Prostate gland (tissue), 2 donors: ENCODE measurements around the gene PPP1R7.

Experiments used
- CTCF ChIP-seq, 4 experiments: fragments of 200-600 bp in 2 of 4; fragments of 450-650 bp in 2 of 4; sonication (generic) in 2 of 4; IDR thresholded peaks; 1 replicate in 3 of 4; 2 replicates in 1 of 4; pipeline ENCODE4 v1.5.1; 2016 to 2019; ENCODE audit warnings: antibody characterized with exemption in 4 of 4, mild to moderate bottlenecking in 2 of 4, moderate library complexity in 2 of 4
- POLR2AphosphoS5 ChIP-seq: sonication (generic); formaldehyde crosslinking; IDR thresholded peaks from one replicate; pipeline ENCODE4 v1.6.1; 2017; ENCODE audit warnings: antibody characterized with exemption

GRCh38 chr2:241133436-241133820, 16.8 kb upstream of the PPP1R7 start:
- no peak for TF ChIP-seq CTCF (IDR thresholded peaks at IDR 0.05)
- no peak for TF ChIP-seq POLR2AphosphoS5
